ENCODE results near the gene UNC5A. TPM values are rescaled to one million over a fixed set of nuclear protein-coding genes. Genes with fewer than 3 reads are reported as not detected.

Gene UNC5A
- total RNA-seq, 1 experiment from 2014 or later, result 0.13 TPM

DNA sequence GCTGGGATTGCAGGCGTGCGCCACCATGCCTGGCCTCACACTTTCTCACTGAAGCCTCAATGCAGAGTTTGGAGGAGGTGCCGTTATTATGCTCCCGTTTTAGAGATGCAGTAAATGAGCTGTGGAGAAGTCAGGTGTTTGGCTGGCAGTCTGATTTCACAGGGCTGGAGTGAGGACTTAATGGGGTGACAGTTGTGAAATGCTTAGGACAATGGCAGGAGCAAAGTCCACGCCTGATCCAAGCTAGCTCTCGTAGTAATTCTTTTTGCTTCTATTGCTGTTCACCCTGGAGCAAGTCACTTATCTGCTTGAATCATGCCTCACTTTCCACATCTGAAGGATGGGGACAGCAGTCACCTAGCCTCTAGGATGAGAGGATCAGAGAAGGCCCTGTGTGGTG, 21.8 kb downstream of the UNC5A start:
- no peak for DNase-seq (ENCODE audit: low read depth, low spot score)
- ATAC-seq, result no peak
- Histone ChIP-seq H3K4me1 (ENCODE audit: control insufficient read depth, insufficient read depth, low read length) (no peaks in the 10 kb centered on the region), H3K9me3 (ENCODE audit: control insufficient read depth, insufficient read depth, low read depth, low read length) (no peaks in the 10 kb centered on the region), H3K27ac (ENCODE audit: low read length) (no peak overlapping the region), H3K27me3 (ENCODE audit: control insufficient read depth, insufficient read depth, low read length) (peaks cover 6% of the 10 kb centered on the region; the same call in 1 of the 2 replicates), H3K36me3 (ENCODE audit: control insufficient read depth, insufficient read depth, low read length) (no peaks in the 10 kb centered on the region), H3K4me3 (ENCODE audit: low read depth in 2 of 2, low read length in 2 of 2) (no peak overlapping the region)
- ChIA-PET CTCF (interaction anchor here (1.1 kb wide), 1 partner anchor 172 kb away, joined by 3 read pairs; no protein-coding TSS in a partner anchor), POLR2A (no interaction called here)
- intact Hi-C loops (cut with micrococcal nuclease; ENCODE audit: unreplicated experiment), result no loop called here
- no TSS peak for BruUV-seq (replicated peaks)
- in situ Hi-C loops (cut with HindIII; ENCODE audit: low pct_unique_long_range_greater_than_20kb, low sequenced_read_pairs), result no loop called here
- no peak for TF ChIP-seq POLR2AphosphoS5 (IDR thresholded peaks at IDR 0.05; ENCODE audit: low read depth, low read length)
- TF ChIP-seq CTCF (IDR thresholded peaks at IDR 0.05), result no peak
- TF ChIP-seq SIN3A (IDR thresholded peaks at IDR 0.05; ENCODE audit: borderline replicate concordance, insufficient read depth, low read depth, low read length), result no peak
- TF ChIP-seq REST (IDR thresholded peaks at IDR 0.05; ENCODE audit: insufficient read depth in 1 of 2, low read depth in 2 of 2, low read length in 1 of 2), result no peak
- no peak for TF ChIP-seq TCF7L2 (IDR thresholded peaks at IDR 0.05; ENCODE audit: low read depth, low read length)

DNA sequence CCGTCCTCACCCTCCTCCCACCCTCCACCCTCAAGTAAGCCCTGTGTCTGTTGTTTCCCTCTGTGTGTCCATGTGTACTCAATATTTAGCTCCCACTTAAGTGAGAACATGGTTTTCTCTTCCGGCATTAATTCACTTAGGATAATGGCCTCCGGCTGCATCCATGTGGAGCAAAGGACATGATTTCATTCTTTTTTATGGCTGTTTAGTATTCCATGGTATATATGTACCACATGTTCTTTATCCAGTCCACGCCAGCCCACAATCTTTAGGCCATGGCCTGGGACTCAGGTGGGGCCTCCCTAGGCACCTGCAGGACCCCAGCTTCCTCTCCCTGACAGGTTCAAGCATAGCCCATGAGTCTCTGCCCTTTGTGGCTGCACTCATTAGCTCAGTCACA, 22.9 kb downstream of the UNC5A start:
- ChIA-PET POLR2A (interaction anchor here (0.7 kb wide), 2 partner anchors 136 to 247 kb away, joined by 3 to 6 read pairs; no protein-coding TSS in a partner anchor), CTCF (interaction anchor here (0.6 kb wide), 1 partner anchor 190 kb away, joined by 3 read pairs; no protein-coding TSS in a partner anchor)
- H3K9me3 ChIP-seq (ENCODE audit: control insufficient read depth, insufficient read depth, low read depth, low read length), result no peaks in the 10 kb centered on the region
- H3K36me3 ChIP-seq (ENCODE audit: control insufficient read depth, insufficient read depth, low read length), result no peaks in the 10 kb centered on the region
- intact Hi-C loops (cut with micrococcal nuclease; ENCODE audit: unreplicated experiment) (no loop called here), in situ Hi-C loops (cut with HindIII; ENCODE audit: low pct_unique_long_range_greater_than_20kb, low sequenced_read_pairs) (no loop called here)
- TF ChIP-seq SIN3A (IDR thresholded peaks at IDR 0.05; ENCODE audit: borderline replicate concordance, insufficient read depth, low read depth, low read length) (no peak), CTCF (IDR thresholded peaks at IDR 0.05) (no peak), REST (IDR thresholded peaks at IDR 0.05; ENCODE audit: insufficient read depth in 1 of 2, low read depth in 2 of 2, low read length in 1 of 2) (no peak)
- DNase-seq (ENCODE audit: low read depth, low spot score) (no peak), ATAC-seq (no peak)
- no peak overlapping the region for H3K27ac ChIP-seq (ENCODE audit: low read length)
- no TSS peak for BruUV-seq (replicated peaks)
- H3K4me1 ChIP-seq (ENCODE audit: control insufficient read depth, insufficient read depth, low read length), result no peaks in the 10 kb centered on the region
- no peak overlapping the region for H3K4me3 ChIP-seq (ENCODE audit: low read depth in 2 of 2, low read length in 2 of 2)
- H3K27me3 ChIP-seq (ENCODE audit: control insufficient read depth, insufficient read depth, low read length), result peaks cover 10% of the 10 kb centered on the region; the same call in 1 of the 2 replicates
